Fibroblast of lung (primary cell): ENCODE data around the gene SCYL1. TPM values are rescaled to one million over a fixed set of nuclear protein-coding genes. Genes with fewer than 3 reads are reported as not detected.

ENCODE experiments used
- DNase-seq, 2 donors: peaks; one replicate each; pipeline versions ENCODE4 v3.0.0 to v3.0.0-alpha.2; 2010; ENCODE audit warnings: low read depth in 2 of 2
- H2AFZ ChIP-seq: 2 replicates; pipeline ENCODE4 v1.5.1; 2012; ENCODE audit warnings: low read length, control low read depth, inconsistent platforms
- H3K27ac ChIP-seq: 2 replicates; pipeline ENCODE4 v1.5.1; 2011; ENCODE audit warnings: low read length, control low read depth; ENCODE audit not compliant: insufficient read depth
- H3K27me3 ChIP-seq: 2 replicates; pipeline ENCODE4 v1.5.1; 2011; ENCODE audit warnings: mild to moderate bottlenecking, low read length; ENCODE audit not compliant: control insufficient read depth, insufficient read depth
- H3K36me3 ChIP-seq: 2 replicates; pipeline ENCODE4 v1.5.1; 2011; ENCODE audit warnings: low read length; ENCODE audit not compliant: control insufficient read depth, insufficient read depth
- H3K4me1 ChIP-seq: 2 replicates; pipeline ENCODE4 v1.5.1; 2011; ENCODE audit warnings: low read length; ENCODE audit not compliant: control insufficient read depth, insufficient read depth; ENCODE audit errors: extremely low read depth
- H3K4me2 ChIP-seq: 2 replicates; pipeline ENCODE4 v1.5.1; 2011; ENCODE audit warnings: low read length, control low read depth; ENCODE audit not compliant: insufficient read depth; ENCODE audit errors: extremely low read depth
- H3K4me3 ChIP-seq, 4 experiments: fragments of 200-600 bp in 1 of 4; sonication (generic) in 1 of 4; replicated peaks in 1 of 4; 2 replicates each; pipeline ENCODE4 v1.5.1; 2011 to 2016; ENCODE audit warnings: low read length in 4 of 4, low read depth in 3 of 4, mild to moderate bottlenecking in 3 of 4, control low read depth in 2 of 4, inconsistent platforms in 1 of 4, mixed read lengths in 1 of 4; ENCODE audit not compliant: insufficient read depth in 1 of 4; ENCODE audit errors: control extremely low read depth in 1 of 4
- H3K79me2 ChIP-seq: 2 replicates; pipeline ENCODE4 v1.5.1; 2012; ENCODE audit warnings: mild to moderate bottlenecking, low read length, inconsistent platforms; ENCODE audit not compliant: control insufficient read depth, insufficient read depth
- H3K9ac ChIP-seq: 2 replicates; pipeline ENCODE4 v1.5.1; 2011; ENCODE audit warnings: mild to moderate bottlenecking, low read length, control low read depth; ENCODE audit not compliant: insufficient read depth
- H3K9me3 ChIP-seq: 2 replicates; pipeline ENCODE4 v1.5.1; 2012; ENCODE audit warnings: low read depth, low read length; ENCODE audit not compliant: control insufficient read depth, insufficient read depth
- H4K20me1 ChIP-seq: 2 replicates; pipeline ENCODE4 v1.5.1; 2011; ENCODE audit warnings: low read length; ENCODE audit not compliant: control insufficient read depth, insufficient read depth; ENCODE audit errors: extremely low read depth
- EZH2 ChIP-seq: IDR thresholded peaks from 2 replicates; pipeline ENCODE4 v1.5.1; 2012; ENCODE audit warnings: low read length, control low read depth, mild to moderate bottlenecking; ENCODE audit errors: missing control alignments
- polyA plus RNA-seq, 2 donors: library from polyadenylated mRNA; depleted of rRNA in 1 of 2; stranded (reverse) in 1 of 2; unstranded in 1 of 2; fragments of >200 nt; gene quantifications; 2 replicates each; pipeline ENCODE4 v1.2.1, GENCODE V29; 2011 to 2012; ENCODE audit warnings: missing spikeins in 1 of 2
- total RNA-seq: library from RNA; depleted of rRNA; stranded (reverse); fragments of >200 nt; gene quantifications from 2 replicates; pipeline ENCODE4 v1.2.1, GENCODE V29; 2014
- TF ChIP-seq, protein P1 (sequence below), 2 donors: IDR thresholded peaks in 1 of 2; conservative IDR thresholded peaks in 1 of 2; 1 replicate in 1 of 2; 2 replicates in 1 of 2; pipeline ENCODE4 v1.5.1; 2011 to 2012; ENCODE audit warnings: low read length in 2 of 2, control low read depth in 1 of 2, inconsistent platforms in 1 of 2, low read depth in 1 of 2, mild to moderate bottlenecking in 1 of 2

SCYL1 gene
- total and polyA plus RNA-seq, 2 donors (not counting 1 experiment from before 2014, with no cell fraction given): 58.2 to 84.6 TPM

DNA sequence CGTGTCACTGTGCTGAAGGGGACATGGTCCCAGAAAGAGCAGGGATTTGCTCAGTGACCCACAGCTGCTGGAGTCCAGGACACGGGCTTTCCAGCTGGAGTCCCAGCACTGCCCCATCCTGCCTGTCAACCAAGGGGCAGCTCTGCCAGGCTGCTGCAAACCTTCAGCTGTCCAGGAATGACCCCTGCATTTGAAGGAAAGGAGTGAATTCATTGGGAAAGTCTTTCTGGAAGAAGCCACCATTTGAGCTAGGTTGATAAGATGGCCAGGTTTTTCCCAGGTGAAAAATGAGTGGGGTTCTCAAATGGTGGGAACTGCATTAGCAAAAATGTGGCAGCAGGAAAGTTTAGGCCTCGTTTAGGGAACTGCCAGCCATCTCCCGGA lies 61.4 kb downstream of the SCYL1 start:
- H3K27ac ChIP-seq: no peak overlapping the region
- TF ChIP-seq EZH2: no peak
- TF ChIP-seq, protein P1, sequence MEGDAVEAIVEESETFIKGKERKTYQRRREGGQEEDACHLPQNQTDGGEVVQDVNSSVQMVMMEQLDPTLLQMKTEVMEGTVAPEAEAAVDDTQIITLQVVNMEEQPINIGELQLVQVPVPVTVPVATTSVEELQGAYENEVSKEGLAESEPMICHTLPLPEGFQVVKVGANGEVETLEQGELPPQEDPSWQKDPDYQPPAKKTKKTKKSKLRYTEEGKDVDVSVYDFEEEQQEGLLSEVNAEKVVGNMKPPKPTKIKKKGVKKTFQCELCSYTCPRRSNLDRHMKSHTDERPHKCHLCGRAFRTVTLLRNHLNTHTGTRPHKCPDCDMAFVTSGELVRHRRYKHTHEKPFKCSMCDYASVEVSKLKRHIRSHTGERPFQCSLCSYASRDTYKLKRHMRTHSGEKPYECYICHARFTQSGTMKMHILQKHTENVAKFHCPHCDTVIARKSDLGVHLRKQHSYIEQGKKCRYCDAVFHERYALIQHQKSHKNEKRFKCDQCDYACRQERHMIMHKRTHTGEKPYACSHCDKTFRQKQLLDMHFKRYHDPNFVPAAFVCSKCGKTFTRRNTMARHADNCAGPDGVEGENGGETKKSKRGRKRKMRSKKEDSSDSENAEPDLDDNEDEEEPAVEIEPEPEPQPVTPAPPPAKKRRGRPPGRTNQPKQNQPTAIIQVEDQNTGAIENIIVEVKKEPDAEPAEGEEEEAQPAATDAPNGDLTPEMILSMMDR (conservative IDR thresholded peaks at IDR 0.05 in 1 of 2, IDR thresholded peaks at IDR 0.05 in 1 of 2; ENCODE audit: low read depth in 1 of 2, low read length in 2 of 2): no peak
- H4K20me1 ChIP-seq: no peaks in the 10 kb centered on the region
- H3K9ac ChIP-seq: no peak overlapping the region
- DNase-seq: no peak
- H3K36me3 ChIP-seq: peaks cover 16% of the 10 kb centered on the region
- no peak overlapping the region for H3K4me2 ChIP-seq
- no peaks in the 10 kb centered on the region for H3K9me3 ChIP-seq
- H3K4me1 ChIP-seq: peaks cover 8% of the 10 kb centered on the region
- no peak overlapping the region for H3K4me3 ChIP-seq
- no peaks in the 10 kb centered on the region for H3K27me3 ChIP-seq
- H2AFZ ChIP-seq: no peak overlapping the region
- H3K79me2 ChIP-seq: no peaks in the 10 kb centered on the region

DNA sequence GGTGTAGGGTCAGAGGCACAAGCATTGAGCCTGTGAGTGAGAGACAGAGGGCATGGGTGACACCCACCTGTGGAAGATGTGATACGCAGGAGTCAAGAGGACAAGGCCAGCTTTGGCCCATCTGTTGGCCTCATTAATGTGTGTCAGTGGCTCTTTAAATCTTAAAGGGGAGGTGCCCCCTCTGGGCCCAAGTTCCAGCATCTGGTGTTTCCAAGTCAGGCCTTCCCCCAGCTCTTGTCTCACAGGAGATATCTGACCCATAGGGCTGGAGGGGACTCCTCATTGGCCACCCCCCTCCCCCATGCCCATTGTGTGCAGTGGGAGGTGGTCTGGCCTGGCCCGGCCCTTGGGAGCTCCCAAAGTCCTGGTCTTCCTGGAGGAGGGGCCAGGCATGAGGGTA lies 61.8 kb downstream of the SCYL1 start:
- Histone ChIP-seq H2AFZ (no peak overlapping the region), H4K20me1 (no peaks in the 10 kb centered on the region), H3K27me3 (no peaks in the 10 kb centered on the region), H3K9ac (no peak overlapping the region), H3K27ac (no peak overlapping the region), H3K79me2 (no peaks in the 10 kb centered on the region), H3K4me1 (peaks cover 8% of the 10 kb centered on the region), H3K36me3 (peaks cover 14% of the 10 kb centered on the region), H3K9me3 (no peaks in the 10 kb centered on the region), H3K4me2 (no peak overlapping the region), H3K4me3 (no peak overlapping the region)
- peak in 1 of 2 donors; percentile 26 for DNase-seq
- TF ChIP-seq, protein P1 (conservative IDR thresholded peaks at IDR 0.05 in 1 of 2, IDR thresholded peaks at IDR 0.05 in 1 of 2; ENCODE audit: low read depth in 1 of 2, low read length in 2 of 2): no peak
- TF ChIP-seq EZH2: no peak

Other genes starting within 250 kb of the SCYL1 start
- gene CDC42EP2, start 210.2 kb upstream of the SCYL1 start, total RNA-seq: 12.3 and 25.6 TPM in 2 replicates
- 31.7 and 48.4 TPM in 2 replicates for gene CDC42EP2, start 210.2 kb upstream of the SCYL1 start, polyA plus RNA-seq
- gene DPF2, start 191.2 kb upstream of the SCYL1 start, total RNA-seq: 37.5 and 42.9 TPM in 2 replicates
- 55.1 and 76.4 TPM in 2 replicates for gene DPF2, start 191.2 kb upstream of the SCYL1 start, polyA plus RNA-seq
- gene TIGD3, start 170.3 kb upstream of the SCYL1 start, total RNA-seq: under 0.01 and 0.17 TPM in 2 replicates
- 0.03 TPM in 1 of 2 replicates, not detected in the other for gene TIGD3, start 170.3 kb upstream of the SCYL1 start, polyA plus RNA-seq
- 1.0 and 1.5 TPM in 2 replicates for gene SLC25A45, start 142.4 kb upstream of the SCYL1 start, total RNA-seq
- gene SLC25A45, start 142.4 kb upstream of the SCYL1 start, polyA plus RNA-seq: 0.50 and 0.52 TPM in 2 replicates
- 14.9 and 17.5 TPM in 2 replicates for gene FRMD8, start 138.4 kb upstream of the SCYL1 start, total RNA-seq
- gene FRMD8, start 138.4 kb upstream of the SCYL1 start, polyA plus RNA-seq: 13.7 and 15.3 TPM in 2 replicates
- 177 and 299 TPM in 2 replicates for gene NEAT1, start 102.3 kb upstream of the SCYL1 start, total RNA-seq
- gene NEAT1, start 102.3 kb upstream of the SCYL1 start, polyA plus RNA-seq: 40.6 and 40.9 TPM in 2 replicates
- gene MALAT1, start 26.0 kb upstream of the SCYL1 start, total RNA-seq: 14,068 and 21,991 TPM in 2 replicates
- gene MALAT1, start 26.0 kb upstream of the SCYL1 start, polyA plus RNA-seq: 482 and 583 TPM in 2 replicates
- gene LTBP3, start 33.3 kb downstream of the SCYL1 start, total RNA-seq: 37.3 and 39.0 TPM in 2 replicates
- gene LTBP3, start 33.3 kb downstream of the SCYL1 start, polyA plus RNA-seq: 40.4 and 47.2 TPM in 2 replicates
- 25.8 and 30.8 TPM in 2 replicates for gene ZNRD2, start 45.4 kb downstream of the SCYL1 start, total RNA-seq
- gene ZNRD2, start 45.4 kb downstream of the SCYL1 start, polyA plus RNA-seq: 20.8 and 32.0 TPM in 2 replicates
- gene FAM89B, start 47.5 kb downstream of the SCYL1 start, total RNA-seq: 17.5 and 23.4 TPM in 2 replicates
- gene FAM89B, start 47.5 kb downstream of the SCYL1 start, polyA plus RNA-seq: 18.2 and 18.3 TPM in 2 replicates
- gene EHBP1L1, start 51.0 kb downstream of the SCYL1 start, total RNA-seq: 46.5 and 53.5 TPM in 2 replicates
- gene EHBP1L1, start 51.0 kb downstream of the SCYL1 start, polyA plus RNA-seq: 12.4 and 12.8 TPM in 2 replicates
- under 0.01 TPM in 1 of 2 replicates, not detected in the other for gene KCNK7, start 70.7 kb downstream of the SCYL1 start, total RNA-seq
- not detected in 2 replicates for gene KCNK7, start 70.7 kb downstream of the SCYL1 start, polyA plus RNA-seq
- 16.7 and 19.3 TPM in 2 replicates for gene MAP3K11, start 89.1 kb downstream of the SCYL1 start, total RNA-seq
- 10.6 and 14.7 TPM in 2 replicates for gene MAP3K11, start 89.1 kb downstream of the SCYL1 start, polyA plus RNA-seq
- gene PCNX3, start 90.7 kb downstream of the SCYL1 start, total RNA-seq: 11.0 and 14.7 TPM in 2 replicates
- 8.0 and 14.5 TPM in 2 replicates for gene PCNX3, start 90.7 kb downstream of the SCYL1 start, polyA plus RNA-seq
- gene SIPA1, start 113.0 kb downstream of the SCYL1 start, total RNA-seq: 13.6 and 32.5 TPM in 2 replicates
- 7.8 and 15.4 TPM in 2 replicates for gene SIPA1, start 113.0 kb downstream of the SCYL1 start, polyA plus RNA-seq
- gene RELA, start 137.8 kb downstream of the SCYL1 start, total RNA-seq: 13.9 and 15.7 TPM in 2 replicates
- 23.0 and 31.8 TPM in 2 replicates for gene RELA, start 137.8 kb downstream of the SCYL1 start, polyA plus RNA-seq
- gene KAT5, start 187.2 kb downstream of the SCYL1 start, total RNA-seq: 31.3 and 50.4 TPM in 2 replicates
- 27.8 and 34.0 TPM in 2 replicates for gene KAT5, start 187.2 kb downstream of the SCYL1 start, polyA plus RNA-seq
- 19.5 and 29.1 TPM in 2 replicates for gene RNASEH2C, start 195.7 kb downstream of the SCYL1 start, total RNA-seq
- 12.6 and 17.9 TPM in 2 replicates for gene RNASEH2C, start 195.7 kb downstream of the SCYL1 start, polyA plus RNA-seq